Measurements from ENCODE around the gene IL17RD.

Gene IL17RD

GRCh38 chr3:57164657-57165573 is at the start of gene IL17RD:
TSS of gene IL17RD (minus strand) at chr3:57165353. CDS start at chr3:57165286, 67 bp downstream.
- DNase-seq = peak; percentile 19 to 88

DNA sequence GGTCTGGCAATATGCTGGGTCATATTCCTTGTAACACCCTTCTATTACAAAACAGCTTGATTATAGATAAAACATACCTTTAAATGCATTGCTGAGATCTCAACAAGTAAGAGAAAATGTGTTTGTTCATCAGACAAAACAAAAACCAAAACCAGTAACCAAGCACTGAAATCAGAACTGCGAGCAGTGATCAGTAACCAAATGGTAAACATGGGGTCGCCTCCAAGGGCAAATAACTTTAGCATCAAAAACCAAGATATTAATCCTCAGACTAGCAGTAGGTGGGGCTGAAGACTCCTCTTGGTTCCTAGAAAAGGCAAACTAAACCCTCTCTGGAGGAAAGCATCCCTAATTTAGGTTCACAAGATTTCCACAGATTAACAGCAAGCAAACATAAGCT is 41.3 kb upstream of the IL17RD start:
- no peak for DNase-seq

DNA sequence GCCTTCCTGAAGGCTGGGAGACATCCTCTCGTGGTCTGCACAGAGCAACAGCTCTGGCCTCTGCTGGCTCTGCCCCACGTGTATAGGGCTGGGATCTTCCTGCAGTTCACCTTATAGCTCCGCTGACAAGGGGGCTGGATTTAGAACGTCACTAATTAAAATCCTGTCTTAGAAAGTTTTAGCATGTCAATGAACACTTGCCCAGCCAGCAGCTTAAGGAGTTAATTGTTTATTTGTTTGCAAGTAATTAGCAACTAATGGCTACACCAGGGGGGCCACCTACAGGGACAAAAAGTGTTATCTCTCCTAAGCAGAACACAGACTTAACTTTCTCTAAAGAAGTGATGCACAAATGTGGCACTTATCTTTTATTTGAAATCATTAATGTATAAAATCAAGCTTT is 34.7 kb upstream of the IL17RD start, which contains the start of gene HESX1:
Gene HESX1 (minus strand): TSS at position 84 of the 403 bp plus-strand sequence. CDS start 60 bp downstream, at position 24.
- DNase-seq = no peak

DNA sequence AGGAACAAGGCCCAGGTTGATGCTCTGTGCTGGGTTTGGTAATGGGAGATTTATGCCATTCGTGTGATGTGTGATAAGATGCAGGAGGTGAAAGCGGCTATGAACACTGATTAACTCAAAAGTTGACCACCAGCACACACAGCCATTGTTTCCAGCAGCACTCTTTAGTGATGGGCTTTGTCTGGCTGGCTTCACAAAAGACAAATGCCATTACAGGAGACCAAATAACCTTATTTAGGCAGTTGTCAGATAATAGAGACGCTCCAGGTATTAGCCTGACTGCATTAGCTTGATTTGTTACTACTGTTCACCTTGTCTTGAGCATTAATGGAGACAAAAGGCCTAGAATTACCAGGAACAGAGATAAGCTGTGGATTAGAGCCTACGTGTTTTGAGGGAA is 29.5 kb upstream of the IL17RD start:
- no peak for DNase-seq

- no peak for DNase-seq
These were observed 26.9 kb upstream of the IL17RD start for GRCh38 chr3:57192028-57192427.

DNA sequence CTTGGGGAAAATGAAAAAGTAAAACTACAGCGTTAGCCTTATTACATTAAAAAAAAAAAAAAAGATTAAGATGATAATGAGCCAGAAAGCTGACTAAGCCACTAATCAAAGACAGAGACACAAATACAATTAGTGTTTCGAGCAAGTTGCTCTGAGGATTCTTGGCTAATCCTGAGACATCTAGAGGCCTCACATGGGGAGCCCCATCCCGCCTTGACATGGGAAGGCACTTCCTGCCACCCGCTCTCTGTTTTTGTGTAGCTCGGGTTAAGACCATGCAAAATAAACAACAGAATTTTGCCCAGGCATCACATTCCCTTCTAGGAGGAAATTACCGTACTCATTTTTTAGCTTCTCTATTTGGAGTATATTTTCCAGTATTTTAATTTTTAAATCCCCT is 19.4 kb upstream of the IL17RD start:
- no peak for DNase-seq

- DNase-seq = peak in 1 of 2 experiments; percentile 33
These were observed 14.6 kb upstream of the IL17RD start for GRCh38 chr3:57179580-57180410.

GRCh38 chr3:57176045-57176444 is 10.9 kb upstream of the IL17RD start:
- no peak for DNase-seq

DNA sequence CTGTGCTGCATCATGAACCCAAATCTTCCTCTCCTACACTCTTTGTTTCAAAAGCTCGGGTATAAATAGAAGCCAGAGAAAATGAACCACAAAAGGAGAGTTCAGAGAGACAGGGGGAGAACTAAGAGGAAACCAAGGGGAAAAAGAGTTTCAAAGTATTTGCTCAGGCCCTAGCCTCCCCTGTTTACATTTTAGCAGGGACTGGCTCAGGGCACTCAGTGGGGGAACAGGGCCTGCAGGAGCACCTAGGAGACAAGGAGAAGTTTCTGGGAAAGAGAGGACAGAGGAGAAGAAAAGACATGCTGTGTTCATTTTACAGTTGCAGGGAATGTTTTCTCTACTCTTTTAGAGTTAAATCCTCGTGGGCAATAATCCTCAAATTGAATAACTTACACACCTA is 8.5 kb upstream of the IL17RD start:
- DNase-seq = no peak

GRCh38 chr3:57170946-57171345 is 5.8 kb upstream of the IL17RD start:
- no peak for DNase-seq

- DNase-seq = peak in 1 of 2 experiments; percentile 77
These were observed 4.9 kb upstream of the IL17RD start for GRCh38 chr3:57169872-57170623.

GRCh38 chr3:57169108-57169507 is 4.0 kb upstream of the IL17RD start:
- no peak for DNase-seq

DNA sequence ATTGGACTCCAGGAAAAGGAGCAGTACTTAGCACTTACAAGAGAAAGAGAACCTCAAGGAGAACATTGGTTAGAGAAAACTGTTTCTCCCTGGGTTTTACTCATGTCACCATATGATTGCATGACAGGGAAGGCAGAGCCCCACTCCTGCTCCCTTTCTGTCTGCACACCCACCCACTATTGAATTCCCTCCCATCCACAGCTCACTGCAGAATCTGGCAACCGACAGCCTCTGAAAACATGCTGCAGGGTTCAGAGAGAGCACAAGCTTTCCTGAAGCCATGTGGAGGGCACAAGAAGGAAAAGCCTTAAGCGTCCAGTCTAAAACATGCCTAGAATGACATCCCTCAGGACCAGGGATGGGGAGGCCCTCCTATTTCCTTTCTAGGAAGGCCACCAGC is 3.0 kb upstream of the IL17RD start:
- DNase-seq = no peak

DNA sequence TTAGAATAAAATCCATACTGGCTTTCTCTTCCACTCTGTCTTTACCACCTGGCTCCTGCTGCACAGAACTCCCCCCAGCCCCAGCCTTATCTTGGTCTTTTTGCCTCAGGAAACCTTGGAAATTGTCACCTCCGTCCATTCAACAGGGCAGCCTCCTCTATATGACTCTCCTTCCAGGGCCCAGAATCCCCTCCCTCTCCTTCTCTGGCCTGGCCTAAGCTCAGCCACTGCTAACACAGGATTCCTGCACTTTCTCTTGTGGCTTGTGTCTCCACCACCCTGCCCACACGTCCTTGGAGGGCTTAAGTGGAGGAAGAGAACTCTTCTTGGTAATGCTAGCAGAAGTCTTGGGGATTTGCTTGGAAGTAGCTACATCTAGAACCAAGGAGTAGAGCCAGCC is 1.5 kb upstream of the IL17RD start:
- DNase-seq = no peak

GRCh38 chr3:57165641-57166040 is 488 bp upstream of the IL17RD start:
- no peak for DNase-seq

DNA sequence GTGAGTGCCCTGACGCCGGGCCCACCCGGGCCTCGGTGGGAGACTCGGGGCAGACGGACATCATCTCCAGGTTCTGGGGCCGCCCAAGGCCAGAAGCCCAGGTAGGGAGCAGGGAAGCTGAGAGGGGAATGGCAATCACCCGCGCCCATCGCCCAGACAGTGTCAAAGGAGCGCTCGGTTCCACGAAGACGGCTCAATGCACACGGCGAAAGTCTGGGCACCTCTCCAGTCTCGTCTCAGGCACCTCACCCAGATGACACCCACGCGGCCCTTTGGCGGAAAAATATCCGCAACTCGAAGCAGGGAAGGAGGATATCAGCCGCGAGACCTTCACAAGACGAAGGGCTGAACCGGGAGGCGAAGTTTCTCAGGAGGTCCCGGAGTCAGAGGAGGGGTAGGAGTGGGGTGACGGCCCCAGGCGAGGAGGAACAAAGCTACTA is 916 bp downstream of the IL17RD start:
- no peak for DNase-seq

GRCh38 chr3:57163751-57164150 is 1.4 kb downstream of the IL17RD start:
- peak in 1 of 2 experiments; percentile 7 for DNase-seq

DNA sequence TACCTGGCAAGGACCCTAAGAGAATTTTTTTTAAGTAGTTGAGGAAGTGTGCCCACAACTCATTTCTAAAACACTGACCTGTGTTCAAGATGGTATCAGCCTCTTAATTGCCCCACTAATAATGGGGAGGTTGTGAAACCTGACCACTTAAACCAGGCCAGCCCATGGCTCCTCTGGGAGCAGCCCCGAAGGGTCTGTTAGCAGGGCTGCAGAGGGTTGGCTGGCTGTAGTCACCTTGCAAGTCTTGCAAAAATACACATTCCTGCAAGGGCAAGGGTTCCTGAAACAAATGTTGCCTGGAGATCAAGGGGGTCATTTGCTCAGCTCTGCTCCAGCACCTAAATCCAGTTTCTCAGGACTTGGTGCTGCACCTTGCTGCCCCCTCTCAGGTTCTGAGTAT is 3.2 kb downstream of the IL17RD start:
- DNase-seq = no peak

DNA sequence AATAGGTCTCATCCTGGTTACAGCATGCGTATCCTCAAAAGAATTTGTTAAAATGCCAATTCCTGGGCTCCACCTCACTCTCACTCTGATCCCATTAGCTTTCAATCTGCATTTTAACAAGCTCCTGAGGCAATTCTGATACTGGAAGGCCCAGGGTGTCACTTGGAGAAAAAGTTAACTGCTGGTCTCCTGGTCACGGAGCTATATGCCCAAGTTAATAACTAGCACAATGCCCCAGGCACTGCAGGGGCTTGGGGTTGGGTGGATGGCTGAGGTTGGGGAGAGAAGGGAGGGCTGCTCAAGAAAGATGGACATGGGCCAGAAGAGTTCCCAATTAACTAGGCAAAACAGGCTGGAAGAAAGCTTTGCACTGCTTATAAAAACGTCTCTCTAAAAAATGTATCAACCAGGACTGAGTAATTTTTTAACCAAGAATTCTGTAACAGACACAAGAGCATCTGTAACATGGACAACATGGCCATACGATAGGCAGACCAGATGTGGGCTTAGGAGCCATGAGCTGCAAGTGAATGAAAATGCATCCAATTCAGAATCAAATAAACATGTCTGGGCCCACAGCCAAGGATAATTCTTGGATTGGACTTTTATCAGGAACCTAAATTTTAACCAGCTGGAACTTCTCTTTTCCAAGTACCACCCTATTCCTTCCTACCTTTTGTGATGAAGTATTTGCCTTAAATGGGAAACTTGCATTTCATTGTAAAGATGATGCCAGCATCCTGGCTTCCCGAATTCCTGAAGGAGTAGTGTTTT is 4.2 kb downstream of the IL17RD start:
- no peak for DNase-seq

DNA sequence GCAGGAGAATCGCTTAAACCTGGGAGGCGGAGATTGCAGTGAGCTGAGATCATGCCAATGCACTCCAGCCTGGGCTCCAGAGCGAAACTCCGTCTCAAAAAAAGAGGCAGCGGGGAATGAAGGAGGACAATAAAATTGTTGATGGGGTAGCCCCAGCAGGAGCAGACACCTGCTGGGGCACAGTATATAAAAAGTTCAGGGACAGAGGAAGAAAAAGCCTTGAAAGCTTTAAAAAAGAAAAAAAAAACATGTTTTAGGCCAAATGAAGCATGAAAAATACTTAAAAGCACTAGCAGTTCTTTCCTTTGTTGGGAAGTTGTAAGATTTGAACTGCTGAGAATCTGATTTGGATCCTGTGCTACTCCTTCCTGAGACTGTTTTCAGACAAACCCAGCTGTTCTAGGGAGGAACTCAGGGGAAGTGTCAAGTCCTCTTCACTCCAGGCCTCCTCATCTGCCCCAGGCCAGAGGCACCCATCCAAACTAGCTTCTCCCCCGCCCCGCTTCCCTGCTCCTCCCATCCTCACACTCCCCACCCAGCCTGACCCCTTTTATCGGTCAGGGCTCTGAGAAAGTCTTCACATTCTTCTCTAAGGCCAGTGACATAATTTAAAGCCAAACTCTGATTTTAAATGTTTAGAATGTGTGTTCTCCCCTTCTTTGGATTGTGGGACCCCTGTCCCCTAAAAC is 4.9 kb downstream of the IL17RD start:
- no peak for DNase-seq

Data from NCI-H526 (cell line).